Activated CD8-positive, alpha-beta T cell treated with anti-CD3 and anti-CD28 coated beads for 36 hours (primary cell): Measurements from ENCODE around the gene SMOC1. TPM values are rescaled to one million over a fixed set of nuclear protein-coding genes. Genes with fewer than 3 reads are reported as not detected.
A peak's percentile ranks its signal among the peaks of the same experiment; 100 is the strongest.

Source experiments
- ATAC-seq: fragments of 200-7000 bp; cut with Tn5 transposase; one replicate; pipeline ENCODE4 v1.10.0; 2021; ENCODE audit warnings: mild to moderate bottlenecking, moderate library complexity
- CTCF ChIA-PET: fragments of 350-600 bp; sonication (Branson Sonifier 250); formaldehyde crosslinking; loops from one replicate; lab custom pipeline; 2021; ENCODE audit warnings: antibody characterized with exemption; lab: Charles Lee
- POLR2A ChIA-PET: fragments of 350-600 bp; sonication (Branson Sonifier 250); formaldehyde crosslinking; loops from one replicate; lab custom pipeline; 2021; ENCODE audit warnings: antibody characterized with exemption; lab: Charles Lee
- DNase-seq: peaks from one replicate; pipeline ENCODE4 v3.0.0-alpha.2; 2020
- H3K27ac Mint-ChIP-seq: one replicate; pipeline ENCODE4 v1.8.0; 2021; ENCODE audit warnings: mild to moderate bottlenecking, mixed read lengths
- H3K27me3 Mint-ChIP-seq: one replicate; pipeline ENCODE4 v1.8.0; 2021; ENCODE audit warnings: mixed read lengths
- H3K36me3 Mint-ChIP-seq: one replicate; pipeline ENCODE4 v1.8.0; 2021; ENCODE audit warnings: low read depth, mixed read lengths
- H3K4me1 Mint-ChIP-seq: one replicate; pipeline ENCODE4 v1.8.0; 2021; ENCODE audit warnings: low read depth, mixed read lengths
- H3K4me3 Mint-ChIP-seq: one replicate; pipeline ENCODE4 v1.8.0; 2021; ENCODE audit warnings: mild to moderate bottlenecking, moderate library complexity, mixed read lengths
- H3K9me3 Mint-ChIP-seq: one replicate; pipeline ENCODE4 v1.8.0; 2021; ENCODE audit warnings: mixed read lengths
- intact Hi-C: fragments of 100-400 bp; cut with micrococcal nuclease; formaldehyde crosslinking; loops from one replicate; pipeline ENCODE4 v1.10.0; 2022
- total RNA-seq, 2 experiments: library from RNA; stranded (reverse); gene quantifications; one replicate each; pipeline ENCODE4 v1.2.3, GENCODE V29; 2021
- TF ChIP-seq, protein P1 (sequence below): fragments of 200-600 bp; IDR thresholded peaks from one replicate; pipeline ENCODE4 v1.8.0; 2022; ENCODE audit warnings: antibody characterized with exemption, mild to moderate bottlenecking

The SMOC1 gene
- total RNA-seq, 2 experiments from 2014 or later: not detected

DNA sequence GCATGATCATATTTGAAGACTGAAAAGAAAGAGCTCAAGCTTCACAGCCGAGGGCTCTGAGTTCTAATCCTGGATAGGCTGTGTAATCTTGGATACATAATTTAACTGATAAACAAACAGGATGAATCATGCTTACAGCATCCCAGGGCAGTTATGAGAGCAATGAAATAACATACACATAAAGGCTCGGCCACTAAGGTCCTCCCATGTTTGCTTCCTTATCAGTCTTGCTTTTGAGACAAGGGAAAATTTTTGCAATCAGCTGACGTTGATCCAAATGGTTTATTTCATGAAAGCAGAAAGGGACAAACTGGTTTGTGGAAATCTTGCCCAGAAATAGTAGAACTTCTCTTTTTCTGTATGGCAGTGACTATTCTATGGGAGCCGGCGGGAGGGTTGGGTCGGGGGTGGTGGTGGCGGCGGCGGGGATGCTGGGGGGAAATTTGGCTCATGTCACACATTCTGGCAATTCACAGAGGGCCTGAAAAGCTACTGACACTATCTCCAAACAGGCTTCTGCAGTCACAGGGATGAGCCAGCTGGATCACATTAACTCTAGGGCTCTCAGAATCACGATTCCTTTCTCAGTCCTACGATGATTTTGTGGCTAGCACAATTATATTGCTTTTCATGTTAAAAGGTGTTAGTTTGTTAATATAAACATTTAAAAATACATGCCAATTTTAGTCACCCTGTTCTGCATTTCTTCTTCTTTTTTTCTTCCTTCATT is 185.1 kb downstream of the SMOC1 start:
- ChIA-PET CTCF (interaction anchor here (2.7 kb wide), 1 partner anchor 10 kb away, joined by 15 read pairs; no protein-coding TSS in a partner anchor), POLR2A (no interaction called here)
- H3K27ac Mint-ChIP-seq: no peak overlapping the region
- H3K27me3 Mint-ChIP-seq: peaks cover 16% of the 10 kb centered on the region
- intact Hi-C loops: no loop called here
- H3K4me1 Mint-ChIP-seq: no peaks in the 10 kb centered on the region
- ATAC-seq (no peak), DNase-seq (no peak)
- H3K9me3 Mint-ChIP-seq: no peaks in the 10 kb centered on the region
- H3K4me3 Mint-ChIP-seq: no peak overlapping the region
- TF ChIP-seq, protein P1, sequence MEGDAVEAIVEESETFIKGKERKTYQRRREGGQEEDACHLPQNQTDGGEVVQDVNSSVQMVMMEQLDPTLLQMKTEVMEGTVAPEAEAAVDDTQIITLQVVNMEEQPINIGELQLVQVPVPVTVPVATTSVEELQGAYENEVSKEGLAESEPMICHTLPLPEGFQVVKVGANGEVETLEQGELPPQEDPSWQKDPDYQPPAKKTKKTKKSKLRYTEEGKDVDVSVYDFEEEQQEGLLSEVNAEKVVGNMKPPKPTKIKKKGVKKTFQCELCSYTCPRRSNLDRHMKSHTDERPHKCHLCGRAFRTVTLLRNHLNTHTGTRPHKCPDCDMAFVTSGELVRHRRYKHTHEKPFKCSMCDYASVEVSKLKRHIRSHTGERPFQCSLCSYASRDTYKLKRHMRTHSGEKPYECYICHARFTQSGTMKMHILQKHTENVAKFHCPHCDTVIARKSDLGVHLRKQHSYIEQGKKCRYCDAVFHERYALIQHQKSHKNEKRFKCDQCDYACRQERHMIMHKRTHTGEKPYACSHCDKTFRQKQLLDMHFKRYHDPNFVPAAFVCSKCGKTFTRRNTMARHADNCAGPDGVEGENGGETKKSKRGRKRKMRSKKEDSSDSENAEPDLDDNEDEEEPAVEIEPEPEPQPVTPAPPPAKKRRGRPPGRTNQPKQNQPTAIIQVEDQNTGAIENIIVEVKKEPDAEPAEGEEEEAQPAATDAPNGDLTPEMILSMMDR: no peak
- no peaks in the 10 kb centered on the region for H3K36me3 Mint-ChIP-seq

DNA sequence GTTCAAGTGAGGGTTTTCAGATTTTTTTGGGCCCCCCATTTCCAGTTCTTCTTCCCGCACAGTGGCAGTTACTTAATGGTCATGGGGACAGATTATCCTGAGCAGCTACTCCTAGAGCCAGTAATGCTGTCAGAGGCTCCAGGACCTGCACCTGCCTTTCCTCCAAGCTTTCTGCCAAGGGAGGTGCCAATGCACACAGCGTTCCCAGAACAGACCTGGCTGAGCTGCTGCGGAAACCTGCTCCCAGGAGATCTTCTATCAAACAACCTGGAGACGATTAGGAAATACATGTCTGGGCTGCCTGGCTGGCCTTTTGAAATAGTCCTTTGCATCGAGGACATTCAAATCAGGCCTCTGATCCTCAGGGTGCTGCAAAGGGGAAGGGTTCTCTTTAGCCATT is 188.6 kb downstream of the SMOC1 start:
- intact Hi-C loops: no loop called here
- TF ChIP-seq, protein P1: no peak
- H3K36me3 Mint-ChIP-seq: no peaks in the 10 kb centered on the region
- H3K9me3 Mint-ChIP-seq: no peaks in the 10 kb centered on the region
- no peak overlapping the region for H3K27ac Mint-ChIP-seq
- ChIA-PET POLR2A (no interaction called here), CTCF (interaction anchor here (1.6 kb wide), 1 partner anchor 249 kb away, joined by 5 read pairs; no protein-coding TSS in a partner anchor)
- no peak for ATAC-seq
- DNase-seq: no peak
- no peaks in the 10 kb centered on the region for H3K4me1 Mint-ChIP-seq
- peaks cover 9% of the 10 kb centered on the region for H3K27me3 Mint-ChIP-seq
- no peak overlapping the region for H3K4me3 Mint-ChIP-seq

DNA sequence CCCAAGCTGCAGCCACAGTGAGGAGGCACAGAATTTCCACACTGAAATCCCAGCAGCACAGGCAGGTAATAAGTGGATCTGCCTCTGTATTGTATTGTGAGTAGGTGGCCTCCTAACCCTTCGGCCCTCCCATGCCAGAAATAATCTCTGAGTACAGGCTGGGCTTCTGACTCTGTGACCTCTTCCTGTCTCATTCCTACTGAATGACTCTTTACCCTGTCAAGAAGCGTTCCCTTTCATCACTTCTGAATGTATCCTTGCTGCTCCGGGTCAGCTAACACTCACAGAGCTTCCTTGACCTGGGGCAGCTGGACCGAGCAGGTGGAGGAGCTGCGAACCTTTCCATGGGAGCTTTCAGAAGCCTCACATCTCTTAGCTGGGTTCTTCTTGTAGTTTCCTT is 190.0 kb downstream of the SMOC1 start:
- H3K4me1 Mint-ChIP-seq: no peaks in the 10 kb centered on the region
- DNase-seq: no peak

DNA sequence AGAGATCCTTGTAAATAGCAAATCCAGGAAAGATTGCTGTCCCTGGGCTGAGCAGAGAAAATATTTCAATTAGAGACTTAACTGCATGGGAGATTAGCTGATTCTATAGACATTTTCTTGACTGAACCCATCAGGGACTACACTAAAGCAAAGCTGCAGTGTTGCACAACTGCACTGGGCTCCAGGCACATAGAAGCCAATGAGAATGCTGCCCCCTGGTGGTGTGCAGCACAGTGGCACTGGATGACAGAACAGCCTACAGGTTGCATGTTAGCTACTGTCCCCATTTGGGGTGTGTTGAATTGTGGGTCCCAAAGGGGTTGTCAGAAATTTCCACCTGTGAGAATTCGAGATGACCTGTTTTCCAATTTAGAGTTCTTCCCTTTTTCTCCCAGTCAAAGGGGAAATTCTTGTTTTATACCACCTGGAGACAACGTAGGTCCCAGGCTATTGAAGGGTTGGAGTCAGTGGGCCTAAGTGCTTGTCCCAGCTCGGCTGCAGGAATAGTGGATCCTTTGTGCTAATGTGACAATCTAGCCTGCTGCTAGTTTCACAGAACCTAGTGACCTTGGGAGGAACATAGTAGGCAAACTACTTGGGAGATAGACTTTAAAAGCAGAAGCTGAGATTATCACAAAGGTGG is 194.8 kb downstream of the SMOC1 start:
- no peaks in the 10 kb centered on the region for H3K9me3 Mint-ChIP-seq
- ChIA-PET CTCF (interaction anchor here (0.6 to 2.3 kb wide), 31 partner anchors 9 to 409 kb away, joined by 3 to 21 read pairs (median 3); no protein-coding TSS in a partner anchor), POLR2A (no interaction called here)
- H3K27ac Mint-ChIP-seq: no peak overlapping the region
- TF ChIP-seq, protein P1: peak; percentile 84
- H3K4me3 Mint-ChIP-seq: no peak overlapping the region
- peak; percentile 75 for DNase-seq
- peak; percentile 45 for ATAC-seq
- peaks cover 11% of the 10 kb centered on the region for H3K27me3 Mint-ChIP-seq
- H3K36me3 Mint-ChIP-seq: no peaks in the 10 kb centered on the region
- intact Hi-C loops: loop anchor here (2.0 kb wide), 1 partner anchor 255 kb away; no protein-coding TSS in a partner anchor
- no peaks in the 10 kb centered on the region for H3K4me1 Mint-ChIP-seq

More for the DNA sequence above, 190.0 kb downstream of the SMOC1 start:
- Mint-ChIP-seq H3K27me3 (peaks cover 4% of the 10 kb centered on the region), H3K9me3 (no peaks in the 10 kb centered on the region), H3K36me3 (no peaks in the 10 kb centered on the region), H3K27ac (no peak overlapping the region), H3K4me3 (no peak overlapping the region)
- intact Hi-C loops: no loop called here
- TF ChIP-seq, protein P1: no peak
- POLR2A ChIA-PET: no interaction called here
- CTCF ChIA-PET: interaction anchor here (1.2 kb wide), 1 partner anchor 62 kb away, joined by 3 read pairs; no protein-coding TSS in a partner anchor
- no peak for ATAC-seq

DNA sequence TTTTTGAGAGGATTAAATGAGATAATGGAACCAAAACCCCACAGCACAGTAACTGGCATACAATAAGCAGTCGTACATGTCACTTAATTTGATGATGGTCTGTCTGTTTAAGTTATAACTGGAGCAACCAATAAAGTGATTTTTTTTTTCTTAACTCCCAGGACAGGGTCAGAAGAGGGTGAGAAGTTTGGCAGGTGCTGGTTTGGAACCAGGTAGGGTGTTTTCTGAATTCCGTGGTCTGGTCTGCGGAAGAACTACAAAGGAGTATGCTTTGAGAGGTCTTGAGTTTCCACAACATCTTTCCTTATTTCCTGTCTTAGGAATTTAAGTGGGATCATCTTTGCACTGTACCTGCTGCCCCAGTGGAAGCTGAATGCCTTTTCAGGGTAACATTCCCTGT is 197.8 kb downstream of the SMOC1 start:
- Mint-ChIP-seq H3K4me3 (no peak overlapping the region), H3K36me3 (no peaks in the 10 kb centered on the region), H3K27me3 (peaks cover 12% of the 10 kb centered on the region), H3K4me1 (no peaks in the 10 kb centered on the region), H3K27ac (no peak overlapping the region), H3K9me3 (no peaks in the 10 kb centered on the region)
- CTCF ChIA-PET: interaction anchor here (1.1 kb wide), 1 partner anchor 20 kb away, joined by 3 read pairs; no protein-coding TSS in a partner anchor
- POLR2A ChIA-PET: no interaction called here
- intact Hi-C loops: no loop called here
- ATAC-seq (no peak), DNase-seq (no peak)
- TF ChIP-seq, protein P1: no peak
